Measurements from ENCODE around the gene RBMS2.
A peak's percentile ranks its signal among the peaks of the same experiment; 100 is the strongest.
"Not testable (repeated sequence)": the region's sequence is repeated elsewhere in the genome, so short reads cannot be mapped to it uniquely, and the experiment has no call there.

Gene RBMS2

GRCh38 chr12:56521590-56522371 lies at the start of gene RBMS2:
Gene RBMS2, plus strand, starts transcription at chr12:56521820. Its CDS starts 204 bp downstream, at chr12:56522024.
- ATAC-seq: peak; percentile 58 to 88

DNA sequence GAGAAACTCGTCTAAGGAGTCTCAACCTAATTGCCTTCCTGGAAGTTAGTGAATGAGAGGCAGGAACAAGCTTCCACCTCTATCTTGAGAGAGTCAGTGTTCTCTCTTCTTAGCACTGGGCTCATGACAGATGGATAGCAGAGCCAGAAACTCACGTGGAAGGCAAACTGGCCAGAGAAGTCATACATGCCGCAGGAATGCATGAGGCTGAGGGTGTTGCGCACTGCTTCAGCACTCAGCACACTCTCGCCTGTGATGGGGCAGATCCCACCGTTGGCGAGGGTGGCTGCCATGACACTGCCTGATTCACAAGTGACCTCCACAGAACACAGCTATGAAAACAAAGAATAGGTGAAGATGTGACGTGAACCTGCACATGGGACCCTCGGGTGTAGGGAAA lies 47.2 kb upstream of the RBMS2 start:
- no peak for ATAC-seq

DNA sequence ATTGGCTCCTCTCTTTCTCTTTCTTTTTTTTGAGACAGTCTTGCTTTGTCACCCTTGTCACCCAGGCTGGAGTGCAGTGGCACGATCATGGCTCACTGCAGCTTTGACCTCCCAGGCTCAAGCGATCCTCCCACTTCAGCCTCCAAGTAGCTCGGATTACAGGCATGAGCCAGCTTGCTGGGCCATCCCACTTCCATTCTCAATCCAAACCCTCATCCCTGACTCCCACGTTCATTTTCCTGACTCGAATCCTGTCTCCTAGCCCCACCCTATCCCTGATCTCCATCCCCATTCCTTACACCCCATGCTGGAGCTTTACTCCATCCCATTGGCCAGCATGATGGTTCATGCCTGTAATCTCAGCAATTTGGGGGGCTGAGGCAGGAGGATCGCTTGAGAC lies 45.5 kb upstream of the RBMS2 start:
- no peak for ATAC-seq

DNA sequence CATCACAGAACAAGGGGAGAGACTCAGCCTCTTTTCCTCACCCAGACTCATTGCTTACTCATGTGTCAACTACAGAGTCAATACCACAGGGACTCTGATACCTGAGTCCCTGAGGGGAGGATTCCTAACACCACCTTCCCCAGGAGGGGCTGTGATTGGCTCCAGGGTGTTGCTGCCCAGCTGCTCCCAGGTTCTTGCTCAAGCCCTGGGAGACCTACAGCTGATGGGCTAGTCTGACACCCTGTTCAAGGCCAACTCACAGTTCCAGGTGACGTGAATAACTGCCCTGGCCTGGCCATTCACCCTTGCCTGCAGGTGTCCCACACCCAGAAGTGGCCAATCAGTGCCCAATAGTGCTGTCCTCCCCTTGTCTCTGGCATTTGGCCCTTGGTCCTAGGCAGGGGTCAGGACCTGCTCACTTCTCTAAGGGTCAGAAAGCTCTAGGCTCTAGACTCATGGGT lies 44.6 kb upstream of the RBMS2 start:
- ATAC-seq: no peak

DNA sequence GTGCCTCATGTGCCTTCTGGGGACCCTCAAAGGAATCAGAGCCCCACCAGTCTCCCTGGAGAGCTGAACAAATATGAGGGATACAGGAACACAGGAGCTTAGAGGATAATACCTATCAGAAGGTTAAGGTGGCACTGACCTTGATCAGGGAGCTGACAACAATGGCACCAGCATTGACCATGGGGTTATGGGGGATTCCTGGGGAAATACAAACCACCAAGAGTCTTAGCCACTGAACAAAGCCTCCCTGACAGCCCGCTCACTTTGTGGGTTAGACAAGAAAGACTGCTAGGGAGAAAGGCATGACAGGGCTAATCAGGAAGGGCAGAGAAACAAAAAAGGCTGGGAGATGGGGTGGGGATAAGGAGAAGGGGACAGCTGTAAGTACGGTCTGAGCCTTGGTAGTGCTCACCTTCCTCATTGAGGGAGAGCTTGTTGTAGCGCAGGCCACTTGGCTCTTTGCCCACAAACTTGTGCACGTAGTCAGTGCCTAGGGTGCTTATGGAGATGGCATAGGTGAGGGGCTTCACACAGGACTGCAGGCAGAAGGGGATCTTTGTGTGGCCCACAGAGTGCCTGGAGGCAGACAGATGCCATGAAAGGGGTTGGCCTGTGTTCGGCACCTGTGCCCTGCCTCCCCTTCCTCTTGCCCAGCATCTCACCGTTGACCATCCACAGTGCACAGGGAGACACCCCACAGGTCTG lies 43.9 kb upstream of the RBMS2 start:
- no peak for ATAC-seq

DNA sequence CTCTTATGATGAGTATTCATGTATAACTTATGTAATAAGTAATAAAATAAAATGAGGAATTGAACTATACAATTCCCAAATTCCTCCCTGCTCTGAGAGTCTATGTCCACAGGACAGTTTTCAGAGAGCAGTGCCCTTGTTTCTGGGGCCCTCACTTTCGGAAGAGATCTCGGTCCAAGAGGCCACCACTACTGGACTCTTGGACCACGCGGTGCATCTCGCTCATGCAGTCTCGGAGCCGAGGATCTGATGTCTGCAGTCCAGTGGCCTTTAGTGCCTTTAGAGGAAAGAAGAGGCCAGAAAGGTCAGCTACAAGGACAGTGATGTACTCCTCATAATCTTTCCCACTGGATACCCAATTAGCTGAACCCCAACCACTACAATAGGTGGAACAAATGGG lies 42.0 kb upstream of the RBMS2 start:
- ATAC-seq: no peak

DNA sequence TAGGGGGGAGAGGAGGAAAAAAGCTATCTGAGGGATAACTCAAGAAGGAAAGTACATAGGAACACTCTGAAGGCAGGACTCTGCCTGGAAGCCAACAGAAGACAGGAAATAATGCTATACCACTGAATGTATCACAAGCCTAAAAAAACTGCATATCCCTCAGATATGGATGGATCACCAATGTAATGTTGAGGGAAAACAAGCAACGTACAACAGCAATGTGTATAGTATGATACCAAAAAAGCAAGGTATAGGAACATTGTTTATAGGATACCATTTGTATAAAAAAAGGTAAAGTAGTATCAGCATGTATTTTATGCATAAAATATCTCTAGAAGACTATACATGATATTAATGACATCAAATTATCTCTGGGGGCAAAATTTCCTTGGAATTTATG lies 37.1 kb upstream of the RBMS2 start:
- ATAC-seq: no peak

DNA sequence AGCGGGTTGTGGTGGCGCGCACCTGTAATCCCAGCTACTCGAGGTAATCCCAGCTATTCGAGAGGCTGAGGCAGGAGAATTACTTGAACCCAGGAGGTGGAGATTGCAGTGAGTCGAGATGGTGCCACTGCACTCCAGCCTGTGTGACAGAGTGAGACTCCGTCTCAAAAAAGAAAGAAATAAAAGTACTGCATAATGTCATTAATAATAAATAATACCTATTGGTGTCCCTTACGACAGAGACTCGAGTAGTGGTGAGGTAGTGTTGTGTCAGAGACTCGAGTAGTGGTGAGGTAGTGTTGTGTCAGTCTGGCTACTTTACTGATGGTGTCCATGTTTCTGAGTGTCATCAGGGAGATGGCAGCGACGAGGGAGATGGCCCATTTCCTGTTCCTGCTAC lies 34.9 kb upstream of the RBMS2 start:
- no peak for ATAC-seq

- peak; percentile 17 to 30 for ATAC-seq
These were observed 34.1 kb upstream of the RBMS2 start for GRCh38 chr12:56487448-56488040.

- peak; percentile 97 for ATAC-seq
These were observed 33.3 kb upstream of the RBMS2 start, which contains the start of gene GLS2 for GRCh38 chr12:56488041-56488955. Gene GLS2, minus strand, starts transcription at chr12:56488161. Its CDS starts 43 bp downstream, at chr12:56488118.

- no peak for ATAC-seq
These were observed 31.3 kb upstream of the RBMS2 start for GRCh38 chr12:56490360-56490759.

DNA sequence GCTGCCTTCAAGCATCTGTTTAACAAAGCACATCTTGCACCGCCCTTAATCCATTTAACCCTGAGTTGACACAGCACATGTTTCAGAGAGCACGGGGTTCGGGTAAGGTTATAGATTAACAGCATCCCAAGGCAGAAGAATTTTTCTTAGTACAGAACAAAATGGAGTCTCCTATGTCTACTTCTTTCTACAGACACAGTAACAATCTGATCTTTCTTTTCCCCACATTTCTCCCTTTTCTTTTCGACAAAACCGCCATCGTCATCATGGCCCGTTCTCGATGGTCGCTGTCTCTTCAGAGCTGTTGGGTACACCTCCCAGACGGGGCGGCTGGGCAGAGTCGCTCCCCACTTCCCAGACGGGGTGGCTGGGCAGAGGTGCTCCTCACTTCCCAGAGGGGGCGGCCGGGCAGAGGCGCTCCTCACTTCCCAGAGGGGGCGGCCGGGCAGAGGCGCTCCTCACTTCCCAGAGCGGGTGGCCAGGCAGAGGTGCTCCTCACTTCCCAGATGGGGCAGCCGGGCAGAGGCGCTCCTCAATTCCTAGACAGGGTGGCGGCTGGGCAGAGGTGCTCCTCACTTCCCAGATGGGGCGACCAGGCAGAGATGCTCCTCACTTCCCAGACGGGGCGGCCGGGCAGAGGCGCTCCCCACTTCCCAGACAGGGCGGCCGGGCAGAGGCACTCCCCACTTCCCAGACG lies 28.1 kb upstream of the RBMS2 start:
- not testable (repeated sequence) for ATAC-seq

DNA sequence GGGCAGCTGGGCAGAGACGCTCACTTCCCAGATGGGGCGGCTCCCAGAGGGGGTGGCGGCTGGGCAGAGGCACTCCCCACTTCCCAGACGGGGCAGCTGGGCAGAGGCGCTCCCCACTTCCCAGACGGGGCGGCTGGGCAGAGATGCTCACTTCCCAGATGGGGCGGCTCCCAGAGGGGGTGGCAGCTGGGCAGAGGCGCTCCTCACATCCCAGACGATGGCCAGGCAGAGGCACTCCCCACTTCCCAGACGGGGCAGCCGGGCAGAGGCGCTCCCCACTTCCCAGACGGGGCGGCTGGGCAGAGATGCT lies 27.6 kb upstream of the RBMS2 start:
- not testable (repeated sequence) for ATAC-seq

- ATAC-seq: not testable (repeated sequence)
These were observed 27.1 kb upstream of the RBMS2 start for GRCh38 chr12:56494481-56494880.

GRCh38 chr12:56496704-56497103 lies 24.9 kb upstream of the RBMS2 start:
- not testable (repeated sequence) for ATAC-seq

- not testable (repeated sequence) for ATAC-seq
These were observed 23.3 kb upstream of the RBMS2 start for GRCh38 chr12:56498126-56498902.

GRCh38 chr12:56499452-56499851 lies 22.2 kb upstream of the RBMS2 start:
- ATAC-seq: not testable (repeated sequence)

DNA sequence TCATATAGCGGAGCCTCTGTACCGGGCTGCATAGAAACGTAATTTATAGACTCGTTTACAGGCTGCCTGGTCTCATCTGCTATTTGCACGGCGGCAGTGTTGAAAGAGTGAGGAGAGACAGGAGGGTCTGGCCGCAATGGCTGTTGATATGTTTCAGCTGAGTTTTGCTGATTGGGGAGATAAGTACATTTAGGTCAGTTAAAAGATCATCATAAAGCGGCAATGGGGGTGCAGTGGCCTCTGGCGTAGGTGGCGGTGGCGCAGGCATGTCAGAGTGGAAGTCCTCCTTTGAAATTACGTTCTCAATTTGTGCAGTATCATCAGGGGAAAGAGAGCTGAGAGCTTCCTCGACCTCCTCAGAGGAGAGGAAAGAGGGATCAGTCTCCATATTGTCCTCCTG lies 21.7 kb upstream of the RBMS2 start:
- not testable (repeated sequence) for ATAC-seq

GRCh38 chr12:56510786-56511185 lies 10.8 kb upstream of the RBMS2 start:
- no peak for ATAC-seq

DNA sequence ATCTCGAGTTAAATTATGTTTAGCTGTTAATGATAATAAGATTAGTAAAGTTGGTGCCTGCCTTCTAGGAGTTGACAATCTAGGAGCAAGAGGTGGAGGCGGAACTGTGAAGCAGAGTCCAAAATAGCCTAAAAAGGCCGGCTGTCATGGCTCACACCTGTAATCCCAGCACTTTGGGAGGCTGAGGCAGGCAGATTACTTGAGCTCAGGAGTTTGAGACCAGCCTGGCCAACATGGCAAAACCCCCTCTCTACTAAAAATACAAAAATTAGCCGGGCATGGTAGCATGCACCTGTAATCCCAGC lies 7.7 kb upstream of the RBMS2 start:
- not testable (repeated sequence) for ATAC-seq

- ATAC-seq: no peak
These were observed 3.8 kb upstream of the RBMS2 start for GRCh38 chr12:56517854-56518253.
